ENCODE results near the gene TNFAIP2. TPM values are rescaled to one million over a fixed set of nuclear protein-coding genes. Genes with fewer than 3 reads are reported as not detected.
"Not testable (repeated sequence)": the region's sequence is repeated elsewhere in the genome, so short reads cannot be mapped to it uniquely, and the experiment has no call there.

Gene TNFAIP2
- total RNA-seq, 3 donors from 2014 or later = 22.0 to 67.4 (median 40.2) TPM

DNA sequence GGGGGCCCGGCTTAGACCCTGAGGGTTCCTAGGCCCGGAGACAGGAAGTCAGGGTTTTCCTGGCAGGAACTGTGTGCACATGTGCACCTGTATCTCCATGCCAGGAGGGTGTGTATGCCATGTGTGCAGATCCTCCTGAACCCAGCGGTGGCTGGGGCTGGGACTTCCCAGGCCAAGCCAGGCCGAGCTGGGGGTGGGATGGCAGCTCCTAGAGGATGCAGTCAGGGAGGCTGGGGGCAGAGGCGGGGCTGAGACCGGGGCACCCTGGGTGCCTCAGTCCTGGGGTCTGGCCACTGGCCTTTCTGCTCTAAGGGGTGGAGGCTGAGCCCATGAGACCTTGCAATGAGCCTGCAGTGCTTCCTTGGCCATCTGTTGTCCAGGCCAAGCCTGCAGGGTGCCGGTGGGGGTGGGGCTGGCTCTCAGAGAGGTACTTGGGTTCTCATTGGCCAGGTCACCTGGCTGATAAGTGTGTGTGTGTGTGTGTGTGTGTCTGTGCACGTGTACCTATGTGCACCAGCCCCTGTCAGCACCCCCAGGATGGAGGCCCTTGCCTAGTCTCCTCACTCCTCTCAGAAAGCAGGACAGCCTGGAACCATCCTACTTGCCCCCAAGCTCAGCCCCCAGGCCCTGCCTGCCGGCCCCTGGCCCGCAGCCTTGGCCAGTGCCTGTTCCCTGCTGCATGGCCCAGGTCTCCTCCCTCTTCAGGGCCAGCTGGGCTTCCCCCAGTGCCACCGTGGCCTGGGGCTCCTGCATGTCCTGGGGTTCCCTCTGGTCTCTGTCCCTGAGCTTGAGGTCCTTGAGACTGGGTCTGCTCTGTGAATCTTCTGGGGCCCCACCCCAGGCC lies 10.6 kb upstream of the TNFAIP2 start:
- intact Hi-C loops (cut with DNase I, micrococcal nuclease) = no loop called here
- H3K4me1 ChIP-seq (ENCODE audit: low read depth) = peaks cover 15% of the 10 kb centered on the region
- DNase-seq = peak in 2 of 3 donors; percentile 42 to 50

DNA sequence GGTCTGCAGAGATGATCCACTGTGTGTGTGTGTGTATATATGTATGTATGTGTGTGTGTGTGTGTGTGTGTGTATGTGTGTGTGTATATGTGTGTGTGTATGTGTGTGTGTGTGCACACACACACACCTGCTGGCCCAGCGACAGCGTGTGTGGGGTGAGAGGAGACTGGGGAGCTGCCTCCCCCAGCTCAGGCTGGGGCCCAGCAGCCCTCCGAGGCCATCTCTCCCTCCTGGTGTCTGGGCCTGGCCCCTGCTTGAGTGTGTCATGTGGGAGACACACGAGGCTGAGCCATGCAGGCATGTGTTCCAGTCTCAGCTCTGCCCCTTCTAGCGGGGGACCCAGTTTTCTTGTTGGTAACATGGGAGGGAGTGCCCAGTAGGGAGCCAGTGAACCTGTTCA lies 10.0 kb upstream of the TNFAIP2 start:
- Histone ChIP-seq H3K9me3 (no peaks in the 10 kb centered on the region), H3K36me3 (ENCODE audit: low read depth) (no peaks in the 10 kb centered on the region)

More for the DNA sequence above, 10.6 kb upstream of the TNFAIP2 start:
- ATAC-seq = peak; percentile 25
- no peak for TF ChIP-seq CTCF (IDR thresholded peaks at IDR 0.05)
- H3K4me3 ChIP-seq = no peak overlapping the region
- H3K36me3 ChIP-seq (ENCODE audit: low read depth) = no peaks in the 10 kb centered on the region
- no peaks in the 10 kb centered on the region for H3K9me3 ChIP-seq

GRCh38 chr14:103113774-103114173 lies 9.5 kb upstream of the TNFAIP2 start:
- H3K4me3 ChIP-seq = no peak overlapping the region
- intact Hi-C loops (cut with DNase I, micrococcal nuclease) = no loop called here
- H3K36me3 ChIP-seq (ENCODE audit: low read depth) = no peaks in the 10 kb centered on the region
- H3K9me3 ChIP-seq = no peaks in the 10 kb centered on the region
- no peak for TF ChIP-seq CTCF (IDR thresholded peaks at IDR 0.05)
- ATAC-seq (no peak), DNase-seq (peak in 1 of 3 donors; percentile 39)
- peaks cover 18% of the 10 kb centered on the region for H3K4me1 ChIP-seq (ENCODE audit: low read depth)

More for the DNA sequence above, 10.0 kb upstream of the TNFAIP2 start:
- no peak for TF ChIP-seq CTCF (IDR thresholded peaks at IDR 0.05)
- H3K4me1 ChIP-seq (ENCODE audit: low read depth) = peaks cover 16% of the 10 kb centered on the region
- no peak for ATAC-seq
- intact Hi-C loops (cut with DNase I, micrococcal nuclease) = no loop called here
- H3K4me3 ChIP-seq = no peak overlapping the region
- DNase-seq = no peak

DNA sequence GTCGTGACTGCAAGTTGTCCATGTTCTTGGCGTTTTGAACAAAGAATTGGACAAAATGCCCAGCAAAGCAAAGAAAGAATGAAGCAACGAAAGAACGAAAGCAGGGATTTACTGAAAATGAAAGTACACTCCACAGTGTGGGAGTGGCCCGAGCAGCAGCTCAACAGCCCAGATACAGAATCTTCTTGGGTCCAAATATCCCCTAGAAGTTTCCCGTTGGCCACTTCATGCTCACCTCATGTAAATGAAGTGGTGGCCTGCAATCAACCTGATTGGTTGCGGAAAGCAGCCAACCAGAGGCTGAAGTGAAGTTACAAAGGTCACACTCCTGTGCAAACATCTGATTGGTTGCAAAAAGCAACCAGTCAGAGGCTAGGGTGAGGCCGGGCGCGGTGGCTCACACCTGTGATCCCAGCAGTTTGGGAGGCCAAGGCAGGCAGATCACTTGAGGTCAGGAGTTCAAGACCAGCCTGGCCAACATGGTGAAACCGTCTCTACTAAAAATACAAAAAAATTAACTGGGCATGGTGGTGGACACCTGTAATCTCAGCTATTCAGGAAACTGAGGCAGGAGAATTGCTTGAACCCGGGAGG lies 8.1 kb upstream of the TNFAIP2 start:
- intact Hi-C loops (cut with DNase I, micrococcal nuclease); H3K9me3 ChIP-seq; H3K36me3 ChIP-seq (ENCODE audit: low read depth); H3K4me3 ChIP-seq: not testable (repeated sequence)
- H3K4me1 ChIP-seq (ENCODE audit: low read depth) = peaks cover 18% of the 10 kb centered on the region
- peak; percentile 70 to 83 (median 77) for DNase-seq
- ATAC-seq = peak; percentile 51

- no peak for DNase-seq
- ATAC-seq = no peak
- Histone ChIP-seq H3K4me1 (ENCODE audit: low read depth) (peaks cover 19% of the 10 kb centered on the region), H3K36me3 (ENCODE audit: low read depth) (no peaks in the 10 kb centered on the region), H3K9me3 (no peaks in the 10 kb centered on the region), H3K4me3 (no peak overlapping the region)
- intact Hi-C loops (cut with DNase I, micrococcal nuclease) = no loop called here
- no peak for TF ChIP-seq CTCF (IDR thresholded peaks at IDR 0.05)
Observed at GRCh38 chr14:103115845-103116572, 7.3 kb upstream of the TNFAIP2 start.

- DNase-seq (no peak), ATAC-seq (no peak)
- no peaks in the 10 kb centered on the region for H3K9me3 ChIP-seq
- H3K36me3 ChIP-seq (ENCODE audit: low read depth) = no peaks in the 10 kb centered on the region
- H3K4me1 ChIP-seq (ENCODE audit: low read depth) = peaks cover 22% of the 10 kb centered on the region
- intact Hi-C loops (cut with DNase I, micrococcal nuclease) = no loop called here
- no peak for TF ChIP-seq CTCF (IDR thresholded peaks at IDR 0.05)
- H3K4me3 ChIP-seq = no peak overlapping the region
Observed at GRCh38 chr14:103116636-103117035, 6.6 kb upstream of the TNFAIP2 start.

DNA sequence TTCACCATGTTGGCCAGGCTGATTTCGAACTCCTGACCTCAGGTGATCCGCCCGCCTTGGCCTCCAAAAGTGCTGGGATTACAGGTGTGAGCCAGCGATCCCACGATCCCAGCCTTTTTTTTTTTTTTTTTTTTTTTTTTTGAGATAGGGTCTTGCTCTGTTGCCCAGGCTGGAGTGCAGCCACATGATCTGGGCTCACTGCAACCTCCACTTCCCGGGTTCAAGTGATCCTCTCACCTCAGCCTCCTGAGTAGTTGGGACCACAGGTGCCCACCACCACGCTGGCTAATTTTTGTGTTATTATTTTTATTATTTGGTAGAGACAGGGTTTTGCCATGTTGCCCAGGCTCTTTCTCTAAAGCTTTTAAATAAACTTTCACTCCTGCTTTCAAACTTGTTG lies 5.8 kb upstream of the TNFAIP2 start:
- H3K4me3 ChIP-seq; H3K9me3 ChIP-seq; intact Hi-C loops (cut with DNase I, micrococcal nuclease); ATAC-seq; DNase-seq; H3K36me3 ChIP-seq (ENCODE audit: low read depth): not testable (repeated sequence)
- H3K4me1 ChIP-seq (ENCODE audit: low read depth) = peaks cover 27% of the 10 kb centered on the region

Data from mucosa of descending colon (tissue), 3 donors.